Stimulated activated naive CD4-positive, alpha-beta T cell (primary cell): Measurements from ENCODE around the gene NHSL2.
"Not testable (repeated sequence)": the region's sequence is repeated elsewhere in the genome, so short reads cannot be mapped to it uniquely, and the experiment has no call there.

Source experiments
- DNase-seq, 6 experiments: peaks; one replicate each; lab custom pipeline; 2025; lab: John Stamatoyannopoulos, UW

Gene NHSL2

DNA sequence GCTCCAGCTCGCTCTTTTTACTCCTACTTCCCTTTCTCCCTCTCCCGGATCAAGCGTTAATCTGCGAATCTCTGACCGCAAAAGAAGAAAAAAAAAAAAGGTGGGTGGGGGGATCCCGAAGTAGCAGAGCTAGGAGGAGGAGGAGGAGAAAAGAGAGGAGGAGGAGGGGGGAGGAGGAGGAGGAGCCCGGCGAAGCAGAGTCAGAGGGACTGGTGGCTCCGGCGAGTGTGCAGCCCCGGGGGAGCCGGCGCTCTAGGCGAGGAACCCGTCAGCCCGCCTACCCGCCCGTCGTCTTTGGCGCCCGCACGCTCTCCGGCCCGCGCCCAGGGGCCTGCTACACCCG lies at the start of gene NHSL2:
TSS of gene NHSL2 (plus strand) at position 203 of the 343 bp plus-strand sequence.
- DNase-seq, result no peak

DNA sequence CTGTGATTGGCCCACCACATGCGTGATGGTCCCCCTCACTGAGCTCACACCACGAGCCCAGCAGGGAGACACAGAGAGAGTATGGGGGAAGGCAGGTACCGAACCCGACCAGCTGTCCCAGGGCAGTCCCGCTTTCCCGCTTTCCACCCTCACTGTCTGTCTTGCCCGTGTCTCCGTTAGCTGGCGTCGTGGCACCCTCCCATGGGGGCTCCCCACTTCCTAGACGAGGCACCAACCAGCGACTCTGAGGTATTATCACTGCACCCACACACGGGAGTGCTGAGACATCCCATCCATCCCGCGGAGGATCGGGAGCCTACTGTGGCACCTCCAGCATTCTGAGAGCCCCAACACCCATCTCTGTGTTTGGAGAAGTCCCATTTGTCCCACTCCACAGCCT lies 43.0 kb upstream of the NHSL2 start:
- no peak for DNase-seq

DNA sequence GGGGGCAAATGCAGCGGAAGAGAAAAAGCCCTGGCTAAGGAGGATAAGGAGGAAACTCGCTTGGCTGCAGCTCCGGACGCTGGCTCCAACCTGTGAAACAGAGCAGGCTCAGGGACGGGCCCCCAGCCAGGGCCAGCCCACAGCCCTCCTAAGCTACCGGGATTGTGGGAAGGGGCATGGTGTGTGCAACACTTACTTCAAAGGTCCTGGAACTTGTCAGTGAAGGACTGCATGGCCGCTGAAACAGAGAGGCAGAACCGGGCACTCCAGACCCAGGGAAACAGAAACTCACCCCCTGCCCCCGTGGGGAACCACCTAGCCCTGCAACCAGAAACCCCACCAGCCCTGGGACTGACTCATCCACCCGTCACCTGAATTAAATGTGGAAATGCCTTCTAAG lies 41.1 kb upstream of the NHSL2 start:
- DNase-seq, result not testable (repeated sequence)

DNA sequence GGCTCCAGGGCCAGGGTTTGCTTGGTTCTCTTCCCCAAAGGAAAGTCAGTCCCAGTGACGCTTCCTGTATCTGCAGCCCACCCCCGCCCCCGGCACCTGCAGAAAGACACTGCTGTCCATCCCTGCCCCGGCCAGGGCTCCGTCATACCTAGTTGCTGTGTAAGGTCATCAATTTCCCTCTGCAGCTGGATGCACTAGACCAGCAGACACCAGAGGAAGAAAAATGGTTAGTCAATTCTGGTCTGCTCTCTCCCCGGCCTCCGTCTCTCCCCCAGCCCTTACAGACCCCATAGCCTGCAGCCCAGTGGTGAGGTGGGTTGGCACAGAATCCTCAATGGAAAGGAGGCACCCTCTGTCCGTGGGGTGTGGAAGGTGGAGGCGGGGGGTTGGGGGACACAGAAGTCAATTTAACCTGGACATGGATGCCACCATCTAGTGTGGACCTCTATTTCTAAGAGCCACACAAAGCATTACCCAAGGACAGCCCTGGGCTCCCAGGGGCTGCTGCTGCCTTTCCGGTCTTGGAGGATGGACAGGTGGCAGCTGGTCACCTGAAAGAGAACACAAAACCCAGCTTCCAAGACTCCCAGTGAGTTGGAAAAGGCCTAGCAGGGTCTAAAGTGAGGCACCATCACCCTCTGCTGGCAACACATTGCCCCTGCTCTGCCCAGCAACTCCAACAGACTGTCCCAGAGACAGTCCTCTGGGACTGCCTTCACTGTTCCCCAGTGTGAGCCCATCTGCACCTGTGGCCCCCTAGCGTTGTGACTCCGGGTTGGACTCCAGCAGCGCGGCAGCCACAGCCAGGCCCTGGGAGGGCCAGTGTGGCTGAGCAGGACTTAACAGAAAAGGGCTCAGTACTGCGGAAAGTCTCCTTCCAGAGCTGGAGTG lies 40.2 kb upstream of the NHSL2 start:
- no peak for DNase-seq

DNA sequence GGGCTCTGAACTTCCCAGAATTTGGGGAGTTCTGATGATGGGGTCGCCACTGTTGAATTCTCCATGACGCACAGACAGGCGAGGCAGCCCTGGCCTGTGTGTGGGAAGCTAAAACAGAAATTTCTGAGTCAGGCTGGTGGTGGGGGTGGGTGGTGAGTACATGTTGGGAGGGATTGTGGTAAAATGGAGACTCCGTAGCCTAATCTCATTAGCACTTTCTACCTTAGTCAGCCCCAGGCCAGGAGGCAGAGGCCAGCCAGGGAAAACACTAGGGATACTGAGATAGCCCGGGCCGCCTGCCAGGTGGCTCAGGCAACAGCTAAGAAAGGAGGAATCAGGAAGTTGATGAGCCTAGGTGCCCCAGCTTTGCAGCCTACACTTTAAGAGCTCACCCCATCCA lies 39.3 kb upstream of the NHSL2 start:
- no peak for DNase-seq

DNA sequence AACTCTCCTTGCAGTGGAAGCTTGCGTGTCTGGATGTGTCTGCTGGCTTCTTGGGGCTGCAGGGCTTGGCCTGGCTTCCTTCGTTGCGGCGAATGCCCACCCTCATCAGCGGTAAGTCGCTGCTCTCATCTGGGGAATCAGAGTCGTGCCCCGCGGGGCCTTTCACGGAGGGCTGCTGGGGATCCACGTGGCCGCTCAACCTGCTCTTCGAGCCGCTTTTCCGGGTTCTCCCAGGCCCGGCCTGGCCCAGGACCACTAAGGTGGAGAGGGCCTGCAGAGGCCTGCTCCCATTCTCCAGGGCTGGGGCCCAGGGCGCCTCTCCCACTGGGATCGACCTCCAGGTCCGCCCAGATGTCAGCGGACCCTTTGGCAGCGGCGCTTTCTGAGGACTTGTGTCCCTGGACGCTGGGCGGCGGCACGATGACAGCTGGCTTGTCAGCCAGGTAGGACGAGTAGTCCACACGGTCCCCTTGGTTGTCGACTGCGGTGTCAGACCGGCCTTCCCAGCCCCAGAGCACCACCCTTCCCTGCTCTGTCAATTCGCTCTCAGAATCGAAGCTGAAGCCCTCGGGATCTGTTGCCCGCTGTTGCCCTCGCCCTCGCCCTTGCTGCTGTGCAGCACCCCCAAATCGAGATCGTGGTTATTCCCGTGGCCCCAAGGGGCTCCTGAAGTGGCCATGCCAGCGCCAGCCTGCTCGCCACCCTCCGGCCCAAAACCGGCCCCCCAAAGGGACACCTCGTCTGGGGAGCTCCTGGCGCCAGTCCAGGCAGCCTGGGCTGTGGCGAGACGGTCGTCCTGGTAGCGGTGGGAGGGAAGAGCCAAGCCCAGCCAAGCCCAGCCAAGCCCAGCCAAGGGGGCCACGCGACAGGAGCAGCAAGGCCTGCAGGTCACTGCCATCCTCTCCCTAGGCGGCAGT lies 37.8 kb upstream of the NHSL2 start:
- DNase-seq, result no peak

DNA sequence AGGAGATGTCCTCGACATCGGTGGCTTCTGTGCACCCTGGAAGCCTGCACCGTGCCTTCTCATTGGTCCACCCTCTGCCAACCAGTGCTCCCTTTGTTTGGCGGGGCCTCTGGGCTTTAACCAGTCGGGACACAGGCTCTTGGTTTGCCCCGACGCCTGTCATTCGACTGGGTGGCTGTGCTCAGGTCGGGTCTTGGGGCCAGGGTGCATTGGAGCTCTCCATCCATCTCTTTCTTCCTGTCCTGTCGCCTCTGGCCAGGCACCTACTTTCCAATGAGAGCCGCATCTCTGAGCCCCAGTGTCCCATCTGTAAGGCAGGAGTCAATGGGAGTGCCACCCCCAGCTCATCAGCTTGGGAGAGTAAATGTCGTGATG lies 37.2 kb upstream of the NHSL2 start:
- DNase-seq, result no peak

DNA sequence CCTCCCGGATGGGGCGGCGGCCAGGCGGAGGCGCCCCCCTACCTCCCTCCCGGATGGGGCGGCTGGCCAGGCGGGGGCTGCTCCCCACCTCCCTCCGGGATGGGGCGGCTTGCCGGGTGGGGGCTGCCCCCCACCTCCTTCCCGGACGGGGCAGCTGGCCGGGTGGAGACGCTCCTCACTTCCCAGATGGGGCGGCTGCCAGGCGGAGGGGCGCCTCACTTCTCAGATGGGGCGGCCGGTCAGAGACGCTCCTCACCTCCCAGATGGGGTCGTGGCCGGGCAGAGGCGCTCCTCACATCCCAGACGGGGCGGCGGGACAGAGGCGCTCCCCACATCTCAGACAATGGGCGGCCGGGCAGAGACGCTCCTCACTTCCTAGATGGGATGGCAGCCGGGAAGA lies 33.8 kb upstream of the NHSL2 start:
- not testable (repeated sequence) for DNase-seq

DNA sequence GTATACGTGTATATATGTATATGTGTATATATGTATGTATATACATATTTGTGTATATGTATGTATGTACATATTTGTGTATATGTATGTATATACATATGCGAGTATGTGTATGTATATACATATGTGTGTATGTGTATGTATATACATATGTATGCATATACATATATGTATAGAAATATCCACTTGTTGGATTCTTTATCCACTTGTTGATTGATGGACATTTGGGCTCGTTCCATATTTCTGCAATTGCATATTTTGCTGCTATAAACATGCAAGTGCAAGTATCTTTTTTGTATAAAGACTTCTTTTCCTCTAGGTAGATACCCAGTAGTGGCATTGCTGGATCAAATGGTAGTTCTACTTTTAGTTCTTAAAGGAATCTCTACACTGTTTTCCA lies 25.5 kb upstream of the NHSL2 start:
- DNase-seq, result no peak

DNA sequence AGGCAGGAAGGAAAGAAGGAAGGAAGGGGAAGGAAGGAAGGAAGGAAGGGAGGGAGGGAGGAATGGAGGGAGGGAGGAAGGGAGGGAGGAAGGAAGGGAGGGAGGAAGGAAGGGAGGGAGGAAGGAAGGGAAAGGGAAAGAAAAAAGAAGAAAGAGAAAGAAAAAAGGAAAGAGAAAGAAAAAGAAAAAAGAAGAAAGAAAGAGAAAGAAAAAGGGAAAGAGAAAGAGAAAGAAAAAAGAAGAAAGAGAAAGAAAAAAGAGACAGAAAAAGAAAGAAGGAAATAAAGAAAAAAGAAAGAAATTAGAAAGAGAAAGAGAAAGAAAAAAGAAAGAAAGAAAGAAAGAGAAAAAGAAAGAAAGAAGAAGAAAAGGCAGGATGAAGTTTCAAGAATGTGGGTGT lies 15.0 kb upstream of the NHSL2 start:
- DNase-seq, result no peak

DNA sequence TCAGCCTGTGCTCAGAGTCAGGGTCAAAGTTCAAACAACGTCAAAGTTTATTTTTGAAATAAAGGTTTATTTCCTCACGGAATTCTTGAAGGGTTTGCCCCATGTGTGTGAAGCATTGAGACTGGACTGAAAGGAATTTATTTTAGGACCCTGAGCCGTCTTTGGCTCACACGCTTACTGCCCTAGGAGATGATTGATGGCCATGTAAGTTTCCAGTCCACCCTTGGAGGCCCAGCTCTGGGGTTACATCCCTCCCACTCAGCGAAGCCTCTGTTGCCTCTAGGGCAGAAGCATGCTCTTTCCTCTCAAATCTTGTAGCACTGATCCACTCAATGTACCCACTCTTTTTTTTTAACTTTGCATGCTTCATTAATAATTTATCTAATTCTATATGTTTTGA lies 4.5 kb upstream of the NHSL2 start:
- DNase-seq, result no peak

DNA sequence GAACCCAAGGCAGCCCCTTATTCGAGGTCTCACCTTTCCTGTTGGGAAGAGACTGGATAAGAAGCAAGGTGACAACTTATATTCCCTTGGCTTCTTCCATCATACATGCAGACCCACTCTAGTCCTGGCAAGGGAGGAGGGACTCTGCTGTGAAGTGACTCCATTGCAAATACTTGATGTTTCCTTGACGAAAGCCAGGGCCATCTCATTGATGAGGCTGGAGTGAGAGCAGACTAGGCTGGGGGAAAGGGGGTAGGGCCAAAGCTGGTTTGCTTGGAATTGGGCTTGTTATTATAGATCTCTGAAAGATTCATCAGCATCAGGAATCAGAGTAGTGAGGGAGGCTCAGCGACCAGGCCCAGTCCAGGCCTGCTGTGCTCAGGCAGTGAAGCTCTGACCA lies 2.3 kb upstream of the NHSL2 start:
- no peak for DNase-seq

DNA sequence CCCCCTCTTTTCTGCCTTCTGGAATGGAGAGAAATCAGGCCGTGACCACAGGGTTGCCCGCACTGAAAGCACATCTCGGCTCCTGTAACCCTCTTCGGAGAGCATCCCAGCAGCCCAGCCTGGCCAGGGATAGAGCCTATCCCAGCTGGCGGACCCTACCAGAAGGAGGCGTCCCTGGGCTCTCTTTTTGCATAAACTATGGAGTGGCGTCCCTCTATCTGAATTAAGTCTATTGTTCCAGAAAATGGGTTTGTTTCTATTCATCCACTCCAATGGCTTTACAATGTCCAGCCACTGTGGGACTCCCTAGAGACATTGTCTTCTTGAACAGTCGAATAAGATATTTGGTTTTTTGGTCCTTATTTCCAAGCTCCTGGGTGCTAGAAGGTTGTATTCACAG lies 689 bp upstream of the NHSL2 start:
- no peak for DNase-seq

DNA sequence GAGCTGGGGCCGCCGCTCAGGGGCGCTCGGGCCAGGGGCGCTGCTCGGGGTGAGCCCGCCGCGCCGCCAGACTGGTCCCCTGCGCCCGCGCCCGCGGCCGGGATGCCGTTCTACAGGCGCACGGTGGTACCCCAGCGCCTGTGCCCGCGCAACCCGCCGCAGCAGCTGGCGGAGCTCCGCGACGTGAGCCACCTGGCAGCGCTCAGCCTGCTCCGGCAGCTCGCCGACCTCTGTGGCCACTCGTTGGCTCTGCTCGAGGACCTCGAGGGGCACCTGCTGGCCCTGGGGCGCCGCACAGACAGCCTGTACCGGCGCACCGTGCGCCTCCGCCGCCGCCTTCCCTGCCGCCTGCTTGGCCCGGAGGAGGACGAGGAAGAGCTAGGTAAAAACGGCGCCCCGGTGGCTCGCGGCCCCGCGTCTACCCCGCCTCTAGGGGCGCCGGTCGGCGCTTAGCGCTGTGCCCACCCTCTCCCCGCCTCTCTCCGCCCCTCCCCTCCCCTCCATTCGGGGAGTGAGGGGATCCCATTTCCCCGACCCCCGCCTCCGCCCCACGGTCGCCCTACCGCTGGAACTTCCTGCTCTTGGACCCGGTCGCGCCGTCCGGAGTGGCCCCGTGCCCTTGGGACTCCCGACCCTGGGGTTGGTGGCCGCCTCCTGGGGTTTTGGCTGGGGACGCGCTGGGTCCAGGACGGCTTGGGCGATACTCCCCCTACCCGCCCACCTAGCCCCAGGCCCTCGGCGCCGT lies 513 bp downstream of the NHSL2 start:
- DNase-seq, result peak in 1 of 6 experiments; percentile 11

DNA sequence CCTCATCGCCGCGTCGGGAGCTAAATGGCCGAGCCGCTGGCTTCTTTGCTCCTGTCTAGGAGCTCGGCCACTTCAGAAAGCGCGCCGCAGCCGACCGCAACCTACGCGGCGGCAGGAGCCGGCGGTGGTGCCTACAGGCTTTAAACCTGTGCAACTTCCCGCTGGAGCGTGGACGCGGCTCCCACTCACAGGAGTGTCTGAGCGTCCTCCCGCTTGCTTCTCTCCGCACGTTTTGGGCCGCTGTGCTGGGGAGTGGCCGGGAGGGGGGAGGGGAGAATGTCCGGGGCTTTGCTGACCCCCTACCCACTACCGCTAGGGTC lies 1.0 kb downstream of the NHSL2 start:
- no peak for DNase-seq

DNA sequence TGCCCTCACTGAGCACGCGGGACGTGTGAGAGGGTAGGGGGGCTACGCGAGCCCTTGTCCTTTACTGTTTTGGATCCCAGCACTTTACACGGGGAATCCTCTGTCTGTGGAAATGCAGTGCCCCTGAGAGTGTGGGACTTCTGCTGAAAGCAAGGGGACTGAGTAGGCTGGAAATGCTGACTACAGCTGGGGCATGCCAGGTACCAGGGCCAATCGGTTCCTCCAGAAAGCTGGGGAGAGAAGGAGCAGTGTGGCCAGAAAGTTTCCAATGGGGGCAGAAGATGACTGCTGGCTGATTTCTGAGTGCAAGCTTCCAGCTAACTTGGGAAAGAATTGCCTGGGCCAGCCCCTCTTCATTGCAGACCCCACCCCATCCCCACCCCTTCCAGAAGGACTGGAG lies 1.5 kb downstream of the NHSL2 start:
- DNase-seq, result no peak

DNA sequence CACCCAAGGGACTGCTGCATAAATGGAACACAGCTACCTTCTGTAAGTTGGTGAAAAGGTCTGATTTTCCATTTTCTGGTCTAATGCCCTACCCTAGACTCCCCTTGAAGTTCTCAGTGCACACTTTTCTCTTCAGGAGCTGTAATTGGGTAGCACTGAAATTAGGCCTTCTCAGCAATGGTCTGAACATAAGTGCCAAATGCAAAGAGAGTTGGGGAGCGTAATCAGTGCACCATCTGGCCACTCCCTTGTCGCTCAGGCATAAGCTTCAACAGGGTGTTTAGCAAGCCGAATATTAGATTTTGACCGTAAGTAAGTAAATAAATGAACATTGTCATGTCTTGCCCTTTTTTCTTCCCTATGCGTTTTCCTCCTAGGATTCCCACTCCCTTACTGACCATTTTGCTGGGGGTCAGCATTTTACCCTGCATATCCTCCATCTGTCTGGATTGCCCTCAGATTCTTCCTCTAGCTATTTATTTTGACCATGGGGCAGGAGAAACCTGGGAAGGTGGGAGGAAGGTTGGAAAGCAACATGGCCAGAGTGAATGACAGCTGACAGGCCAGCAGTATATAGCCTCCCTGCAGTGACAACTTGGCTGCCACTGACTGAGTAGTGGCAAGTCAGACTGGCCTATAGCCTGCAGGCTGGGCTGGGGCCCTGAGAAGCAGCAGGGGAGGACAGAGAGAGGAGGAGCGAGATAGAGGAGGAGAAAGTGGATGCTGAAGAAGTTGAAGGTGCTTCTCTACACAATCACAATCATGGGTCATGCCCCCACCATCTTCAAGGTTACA lies 2.7 kb downstream of the NHSL2 start:
- no peak for DNase-seq

DNA sequence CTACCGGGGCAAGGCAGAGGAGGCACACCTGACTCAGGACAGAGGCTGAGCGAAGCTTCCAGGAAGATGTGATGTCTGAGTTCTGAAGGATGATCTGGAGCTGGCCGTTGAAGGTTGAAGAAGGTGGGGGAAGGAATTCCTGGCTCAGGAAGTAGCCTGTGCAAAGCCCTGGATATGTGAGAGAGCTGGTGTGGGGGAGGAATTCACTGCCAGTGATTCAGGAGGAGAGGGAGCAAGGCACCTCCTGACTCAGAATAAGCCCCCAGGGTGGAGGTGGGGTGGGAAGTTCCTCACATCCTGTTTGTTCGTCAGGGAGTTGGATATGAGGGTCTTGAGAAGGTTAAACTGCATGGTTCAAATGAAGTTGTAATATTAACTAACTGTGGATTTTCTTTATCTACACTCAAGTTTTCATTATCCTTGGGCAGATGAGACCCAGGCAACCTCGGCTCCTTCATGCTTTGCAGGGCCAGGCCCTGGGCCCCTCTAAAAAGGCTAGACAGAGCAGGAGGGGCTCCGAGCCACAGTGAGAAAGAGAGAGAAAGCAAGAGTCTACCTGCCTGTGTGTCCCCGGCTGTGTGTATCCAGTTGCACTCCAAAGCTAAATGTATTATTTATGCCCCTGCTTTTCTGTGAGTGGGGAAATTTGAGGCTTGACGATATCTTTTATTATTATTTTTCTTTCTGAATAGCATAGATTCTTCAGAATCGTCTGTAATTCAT lies 7.1 kb downstream of the NHSL2 start:
- DNase-seq, result no peak

DNA sequence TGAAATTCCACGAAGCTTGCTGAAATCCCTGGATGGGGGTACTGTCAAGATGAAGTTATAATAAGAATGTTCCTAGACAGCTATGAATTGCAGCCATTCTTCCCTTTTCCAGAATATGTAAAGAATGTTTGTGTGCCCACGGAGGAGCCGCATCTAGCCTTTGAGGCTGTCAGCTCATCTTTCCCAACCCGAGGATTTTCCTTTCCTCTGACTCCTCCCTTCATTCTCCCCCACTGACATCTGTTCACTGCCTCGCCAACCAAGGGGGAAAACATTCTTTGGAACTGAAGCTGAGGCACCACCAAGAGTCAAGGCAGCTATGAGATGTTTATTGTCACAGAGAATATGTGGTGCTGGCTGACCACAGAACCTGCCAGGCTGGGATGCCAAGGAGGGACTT lies 8.8 kb downstream of the NHSL2 start:
- no peak for DNase-seq

DNA sequence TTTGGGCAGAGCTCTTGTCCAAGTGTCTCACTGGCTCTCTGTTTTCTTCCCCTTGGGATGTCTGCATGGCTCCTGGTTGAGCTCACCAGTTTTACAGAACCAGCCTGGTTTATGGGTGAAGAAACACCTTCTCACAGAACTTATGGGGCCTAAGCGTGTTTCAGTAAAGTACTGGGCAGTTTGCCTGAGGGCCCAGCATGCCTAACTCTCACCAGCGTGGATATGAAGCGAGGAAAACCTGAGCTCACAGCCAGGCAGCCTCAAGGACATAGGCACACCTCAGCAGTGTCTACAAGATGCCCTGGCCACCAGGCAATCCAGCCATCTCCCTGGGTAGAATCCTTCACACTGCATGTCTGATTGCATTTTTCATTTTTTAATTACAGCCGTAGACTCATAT lies 9.2 kb downstream of the NHSL2 start:
- DNase-seq, result no peak

DNA sequence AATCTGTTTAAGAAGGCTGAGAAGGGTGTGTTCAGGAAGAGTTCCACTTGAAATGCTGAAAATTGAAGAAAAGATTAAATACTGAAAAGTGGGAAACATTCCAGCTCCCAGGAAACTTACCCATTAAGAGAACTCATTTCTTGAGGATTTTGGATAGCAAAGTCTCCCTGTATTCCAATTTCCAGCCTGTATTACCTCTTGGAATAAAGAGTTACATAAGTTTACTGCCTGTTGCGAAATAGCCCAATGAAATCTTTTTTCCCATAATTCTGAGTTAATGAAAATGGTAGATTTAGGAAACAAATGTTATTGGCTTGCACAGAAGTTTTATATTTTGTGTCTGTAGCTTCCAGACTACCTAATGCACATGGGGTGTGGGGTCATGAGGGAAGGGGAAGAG lies 12.0 kb downstream of the NHSL2 start:
- DNase-seq, result no peak
